CD4-positive, alpha-beta T cell treated with Interleukin-4 for 1 hour (primary cell): ENCODE results near the gene HHATL.

Experiments used
- DNase-seq, 2 donors: peaks; one replicate each; pipeline ENCODE4 v3.0.0-alpha.2; 2020 to 2022

The HHATL gene

DNA sequence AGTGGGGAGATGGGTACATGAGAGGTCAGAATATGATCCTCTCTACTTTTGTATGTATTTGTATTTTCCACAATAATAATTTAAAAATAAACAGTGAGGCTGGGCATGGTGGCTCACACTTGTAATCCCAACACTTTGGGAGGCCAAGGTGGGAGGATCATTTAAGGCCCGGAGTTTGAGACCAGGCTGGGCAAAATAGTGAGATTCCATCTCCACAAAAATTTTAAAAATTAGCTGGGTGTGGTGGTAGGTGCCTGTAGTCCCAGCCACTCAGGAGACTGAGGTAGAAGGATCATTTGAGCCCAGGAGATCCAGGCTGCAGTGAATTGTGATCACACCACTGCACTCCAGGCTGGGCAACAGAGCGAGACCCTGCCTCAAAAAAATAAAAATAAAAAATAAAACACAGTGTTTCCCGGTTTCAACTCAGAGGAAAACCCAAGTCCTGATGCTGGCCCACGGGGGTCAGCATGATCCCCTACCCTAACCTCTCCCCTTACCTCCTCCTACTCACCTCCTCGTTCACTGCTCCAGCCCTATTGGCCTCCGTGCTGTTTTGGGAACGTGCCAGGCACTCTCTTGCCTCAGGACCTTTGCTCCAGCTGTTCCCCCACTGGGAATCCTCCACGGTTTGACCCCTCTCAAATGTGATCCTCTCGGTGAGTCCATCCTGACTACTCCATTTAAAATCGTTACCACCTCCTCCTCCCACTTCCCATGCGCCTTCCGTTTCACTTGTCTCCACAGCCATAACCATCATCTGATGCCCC, 20.1 kb downstream of the HHATL start:
- DNase-seq = no peak

DNA sequence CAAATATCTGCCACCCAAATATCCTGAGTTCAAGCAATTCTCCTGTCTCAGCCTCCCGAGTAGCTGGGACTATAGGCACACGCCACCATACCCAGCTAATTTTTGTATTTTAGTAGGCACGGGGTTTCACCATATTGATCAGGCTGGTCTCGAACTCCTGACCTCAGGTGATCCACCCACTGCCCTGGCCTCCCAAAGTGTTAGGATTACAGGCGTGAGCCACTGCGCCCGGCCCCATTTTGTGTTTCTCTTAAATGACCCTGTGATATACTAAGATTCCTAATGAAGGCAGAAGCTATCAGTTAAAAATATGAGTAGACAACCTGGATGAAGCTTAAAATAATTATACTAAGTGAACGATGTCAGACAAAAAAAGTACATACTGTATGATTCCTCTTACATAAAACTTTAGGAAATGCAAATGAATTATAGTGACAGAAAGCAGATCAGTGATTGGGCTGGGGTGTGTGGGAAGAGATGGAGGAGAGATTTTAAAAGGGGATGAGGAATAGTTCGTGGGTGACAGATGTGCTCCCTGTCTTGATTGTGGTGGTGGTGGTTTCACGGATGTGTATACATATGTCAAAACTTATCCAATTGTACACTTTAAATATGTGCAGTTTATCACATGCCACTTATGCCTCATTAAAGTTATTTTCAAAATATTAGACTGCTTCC, 21.1 kb downstream of the HHATL start:
- no peak for DNase-seq

DNA sequence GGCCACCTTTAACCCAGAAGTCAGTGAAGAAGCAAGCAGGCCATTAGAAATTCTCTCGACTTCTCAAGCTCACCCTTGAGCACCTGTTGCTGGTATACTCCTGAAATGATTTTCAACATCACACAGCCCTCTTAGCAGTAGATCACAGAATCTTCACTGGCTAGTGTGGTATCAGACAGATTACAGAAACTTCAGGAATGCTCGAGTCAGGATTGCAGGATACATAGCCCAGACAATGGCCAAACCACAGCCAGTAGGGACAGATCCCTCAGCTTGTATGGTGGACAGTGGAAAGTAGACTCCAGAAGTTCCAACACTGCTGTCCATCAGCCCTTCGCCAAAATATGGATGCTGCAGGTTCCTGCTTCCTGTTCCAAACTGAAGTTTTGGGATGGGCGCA, 21.8 kb downstream of the HHATL start:
- no peak for DNase-seq

DNA sequence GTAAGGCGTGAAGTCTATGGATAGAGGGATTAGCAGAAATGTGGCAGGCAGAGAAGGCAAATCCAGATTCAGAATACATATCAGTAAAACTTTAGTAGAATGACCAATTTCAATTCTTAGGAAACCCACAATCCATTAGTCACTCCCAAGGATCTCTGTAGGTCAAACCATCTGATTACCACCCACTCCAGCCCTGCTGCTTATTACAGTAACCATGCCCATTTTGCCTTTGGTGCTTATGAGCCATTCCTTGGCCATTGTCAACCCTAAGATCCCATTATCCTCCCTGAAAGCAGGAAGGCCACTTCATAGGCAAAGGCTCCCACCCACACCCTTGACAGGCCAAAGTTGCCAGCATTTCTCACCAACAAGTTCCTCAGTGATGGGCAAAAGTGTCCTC, 22.3 kb downstream of the HHATL start:
- DNase-seq = no peak

DNA sequence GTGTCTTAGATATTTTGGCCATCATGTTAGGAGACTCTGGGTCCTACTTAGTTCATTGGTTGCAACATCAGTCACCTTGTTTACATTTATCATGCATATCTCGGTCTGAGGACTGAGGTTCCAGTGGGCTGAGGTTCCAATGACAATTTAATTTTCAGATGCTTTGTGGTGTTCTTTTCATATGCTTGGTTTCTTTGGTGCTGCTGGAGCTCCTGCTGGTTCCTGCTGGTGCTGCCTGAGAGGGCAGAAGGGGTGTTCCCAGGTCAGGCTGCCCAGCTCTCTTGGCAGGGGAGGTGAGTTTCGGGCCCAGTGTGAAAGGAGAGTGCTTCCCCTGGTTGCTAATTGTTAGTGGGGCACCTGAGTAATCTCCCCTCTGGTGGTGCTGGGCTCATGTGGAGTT, 24.2 kb downstream of the HHATL start:
- DNase-seq = no peak

DNA sequence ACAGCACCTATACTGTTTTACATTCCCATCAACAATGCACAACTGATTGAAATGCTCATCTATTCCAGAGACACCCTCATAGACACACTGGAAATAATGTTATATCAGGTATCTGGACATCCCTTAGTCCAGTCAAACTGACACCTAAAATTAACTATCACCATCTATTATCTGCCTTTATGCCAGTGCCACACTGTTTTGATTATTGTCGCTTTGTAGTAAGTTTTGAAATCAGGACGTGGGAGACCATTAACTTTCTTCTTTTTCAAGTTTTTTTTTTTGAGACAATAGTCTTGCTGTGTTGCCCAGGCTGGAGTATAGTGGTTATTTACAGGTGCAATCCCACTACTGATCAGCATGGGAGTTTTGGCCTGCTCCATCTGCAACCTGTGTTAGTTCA, 26.7 kb downstream of the HHATL start:
- no peak for DNase-seq

DNA sequence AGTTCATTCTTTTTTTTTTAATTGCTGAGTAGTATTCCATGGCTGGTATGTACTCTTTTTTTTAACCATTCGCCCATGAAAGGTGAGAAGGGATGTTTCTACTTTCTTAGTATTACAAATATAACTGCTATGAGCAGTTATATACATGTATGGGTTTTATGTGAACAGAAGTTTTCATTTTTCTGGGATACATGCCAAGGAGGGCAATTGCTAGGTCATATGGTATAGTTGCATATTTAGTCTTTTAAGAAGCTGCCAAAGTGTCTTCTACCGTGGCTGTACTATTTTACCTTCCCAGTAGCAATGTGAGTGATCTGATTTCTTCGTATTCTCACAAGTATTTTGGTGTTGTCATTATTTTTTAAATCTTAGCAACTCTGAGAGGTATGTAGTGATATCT, 28.5 kb downstream of the HHATL start:
- DNase-seq = no peak

DNA sequence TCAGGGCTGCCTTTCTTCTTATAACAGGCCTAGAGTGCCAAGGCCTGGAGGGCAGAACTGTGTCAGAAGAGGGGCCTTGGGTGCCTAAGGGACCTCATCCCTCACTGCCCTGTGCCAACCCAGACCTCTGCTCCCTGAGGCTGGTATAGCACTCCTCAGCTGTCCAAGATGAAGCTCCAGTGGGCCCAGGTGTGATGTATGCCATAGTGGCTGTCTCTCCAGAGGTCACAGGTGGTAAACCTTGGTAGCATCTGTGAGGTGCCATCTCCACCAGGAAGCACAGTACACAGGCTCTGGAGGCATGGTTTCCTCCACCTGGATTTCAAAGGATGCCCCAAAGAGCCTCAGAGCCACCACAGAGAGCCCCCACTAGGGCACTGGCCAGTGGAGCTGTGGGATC, 29.5 kb downstream of the HHATL start:
- no peak for DNase-seq

DNA sequence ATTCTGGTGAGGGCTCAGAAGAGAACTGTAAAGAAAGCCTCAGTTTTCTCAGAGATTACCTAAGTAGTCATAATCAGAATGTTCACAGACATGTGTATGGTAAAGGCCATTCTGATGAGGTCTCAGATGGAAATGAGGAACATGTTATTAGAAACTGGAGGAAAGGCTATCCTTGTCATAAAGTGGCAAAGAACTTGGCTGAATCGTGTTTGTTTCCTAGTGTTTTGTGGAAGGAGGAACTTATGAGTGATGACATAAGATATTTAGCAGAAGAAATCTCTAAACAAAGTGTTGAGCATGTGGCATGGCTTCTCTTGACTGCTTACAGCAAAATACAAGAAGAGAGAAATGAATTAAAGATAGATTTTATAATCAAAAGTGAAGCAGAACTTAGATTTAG, 30.1 kb downstream of the HHATL start:
- no peak for DNase-seq

DNA sequence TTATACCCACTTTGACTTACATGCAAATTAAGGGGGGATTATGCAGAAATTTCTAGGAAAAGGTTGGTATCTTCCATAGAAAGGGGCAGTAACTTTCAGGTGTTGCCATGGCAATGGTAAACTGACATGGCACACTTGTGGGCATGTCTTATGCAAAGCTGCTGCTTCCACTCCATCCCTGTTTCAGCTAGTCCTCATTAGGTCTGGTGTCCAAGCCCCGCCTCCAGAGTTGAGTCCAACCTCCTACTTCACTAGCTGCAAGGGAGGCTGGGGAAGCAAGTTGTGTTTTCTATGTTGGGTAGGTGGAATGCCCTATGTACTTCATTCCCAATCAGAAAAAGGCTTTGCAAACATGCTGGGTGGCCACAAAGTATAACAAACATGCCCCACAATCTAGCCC, 31.9 kb downstream of the HHATL start:
- no peak for DNase-seq

DNA sequence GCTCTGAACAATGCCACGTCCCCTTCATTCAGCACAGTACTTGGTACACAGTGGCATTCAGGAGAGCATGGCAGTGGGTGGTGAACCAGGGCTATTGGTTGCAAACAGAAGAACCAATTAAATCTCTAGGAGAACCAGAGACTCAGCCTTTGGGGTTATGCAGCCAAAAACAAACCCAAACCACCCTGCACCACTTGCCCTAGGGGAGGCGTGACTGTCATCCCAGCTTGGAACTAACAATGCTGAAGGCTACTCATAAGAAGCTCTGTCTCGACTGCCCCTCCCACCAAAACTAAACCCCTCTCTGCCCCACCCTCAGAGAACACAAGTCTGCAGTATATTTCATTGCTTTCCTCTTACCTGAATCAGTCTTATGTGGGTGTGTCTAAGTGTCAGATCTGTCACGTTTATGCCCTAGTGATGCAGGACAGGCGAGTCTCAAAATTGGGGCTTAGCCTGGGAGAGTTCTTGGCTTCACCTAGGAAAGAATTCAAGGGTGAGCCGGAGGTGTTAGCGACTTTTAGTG, 32.5 kb downstream of the HHATL start:
- no peak for DNase-seq

DNA sequence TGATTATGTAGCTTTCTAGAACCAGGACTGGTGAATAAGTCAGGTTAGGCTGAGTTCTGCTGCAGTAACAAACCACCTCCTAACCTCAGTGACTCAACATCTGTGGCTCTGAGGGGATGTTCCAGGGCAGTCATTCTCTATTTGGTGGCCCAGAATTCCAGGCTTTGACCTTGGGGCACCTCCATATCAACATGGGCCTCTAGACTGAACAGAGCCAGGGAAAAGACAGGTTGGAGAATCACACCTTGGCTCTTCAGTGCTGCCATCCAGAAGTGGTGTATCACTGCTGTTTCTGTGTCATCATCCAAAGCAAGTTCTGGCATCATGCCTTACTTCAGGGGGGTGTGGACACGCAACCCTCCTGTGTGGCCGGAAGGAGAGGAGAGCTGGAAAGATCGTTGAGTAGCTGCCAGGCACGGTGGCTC, 33.8 kb downstream of the HHATL start:
- DNase-seq = no peak

DNA sequence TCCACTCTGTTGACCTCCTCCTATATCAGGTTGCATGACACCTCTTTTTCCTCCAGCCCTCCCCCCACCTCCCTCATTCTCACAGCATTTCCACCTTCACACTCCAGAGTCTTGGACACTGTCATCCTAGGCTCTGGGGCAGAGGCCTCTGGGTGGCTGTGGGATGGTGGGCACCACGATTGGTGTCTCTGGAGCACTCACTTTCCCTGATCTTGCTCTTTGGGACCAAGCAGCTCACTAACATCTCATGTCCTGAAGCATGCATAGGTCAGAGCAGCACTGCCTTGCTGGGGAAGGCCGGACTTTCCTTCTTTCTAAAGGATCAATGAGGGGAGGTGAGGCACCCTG, 34.2 kb downstream of the HHATL start:
- DNase-seq = no peak

DNA sequence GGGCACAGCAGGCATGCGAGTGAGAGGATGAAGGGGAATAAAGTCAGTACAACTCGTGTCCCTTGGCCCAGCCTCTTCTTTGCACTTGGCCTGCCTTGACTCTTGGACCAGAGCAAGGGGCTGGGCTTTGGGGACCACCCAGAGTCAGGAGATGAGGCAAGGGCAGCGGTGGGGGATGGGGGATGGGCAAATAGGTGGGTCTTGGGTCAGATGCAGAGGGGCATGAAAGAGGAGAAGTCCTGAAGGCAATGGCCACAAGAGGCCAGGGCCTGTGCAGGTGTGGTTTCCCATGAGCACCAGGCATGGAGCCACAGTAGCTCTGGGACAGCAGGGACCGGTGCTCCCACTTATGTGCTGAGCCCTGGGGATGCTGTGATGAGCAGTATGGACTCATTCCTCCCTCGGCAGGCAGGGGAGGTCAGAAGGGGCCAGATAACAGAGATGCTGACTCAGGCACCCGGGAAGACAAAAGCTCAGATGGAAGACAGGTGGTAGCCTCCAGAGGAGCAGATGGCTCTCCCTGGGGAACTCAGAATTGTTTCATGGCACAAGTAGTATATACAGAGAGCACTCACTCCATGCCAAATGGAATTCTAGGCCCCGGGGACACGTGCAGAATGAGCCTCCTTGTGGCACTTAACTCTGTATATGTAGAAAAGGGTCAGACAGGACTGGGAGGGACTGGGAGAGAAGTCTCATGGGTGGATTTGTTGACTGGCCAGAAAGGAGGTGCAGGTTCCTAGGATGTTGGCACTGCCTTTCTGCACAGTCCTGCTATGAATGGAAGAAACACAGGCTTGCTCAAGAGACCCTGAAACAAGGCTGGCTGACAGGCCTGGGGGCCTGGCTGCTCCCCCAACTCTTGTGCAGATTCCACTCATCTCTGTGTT, 34.8 kb downstream of the HHATL start:
- no peak for DNase-seq

DNA sequence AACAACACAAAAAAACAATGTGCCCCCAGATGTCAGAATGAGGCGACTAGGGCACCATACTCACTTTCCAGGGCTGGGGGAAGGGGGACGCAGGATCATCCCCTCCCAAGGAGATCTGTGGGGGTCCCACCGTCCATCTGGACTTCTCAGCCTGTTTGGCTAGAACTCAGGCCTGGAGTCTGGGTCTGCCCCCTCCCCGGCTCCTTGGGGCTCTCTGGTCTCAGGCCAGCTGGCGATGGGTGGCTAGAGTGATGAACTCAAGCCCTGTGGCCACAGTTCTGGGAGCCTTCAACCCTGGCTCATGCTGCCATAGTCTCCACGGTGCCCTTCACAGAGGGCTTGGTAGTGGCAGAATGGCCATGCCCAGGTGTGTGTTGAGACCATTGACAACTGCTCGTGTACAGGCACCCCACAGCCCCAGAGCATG, 35.5 kb downstream of the HHATL start:
- DNase-seq = no peak

DNA sequence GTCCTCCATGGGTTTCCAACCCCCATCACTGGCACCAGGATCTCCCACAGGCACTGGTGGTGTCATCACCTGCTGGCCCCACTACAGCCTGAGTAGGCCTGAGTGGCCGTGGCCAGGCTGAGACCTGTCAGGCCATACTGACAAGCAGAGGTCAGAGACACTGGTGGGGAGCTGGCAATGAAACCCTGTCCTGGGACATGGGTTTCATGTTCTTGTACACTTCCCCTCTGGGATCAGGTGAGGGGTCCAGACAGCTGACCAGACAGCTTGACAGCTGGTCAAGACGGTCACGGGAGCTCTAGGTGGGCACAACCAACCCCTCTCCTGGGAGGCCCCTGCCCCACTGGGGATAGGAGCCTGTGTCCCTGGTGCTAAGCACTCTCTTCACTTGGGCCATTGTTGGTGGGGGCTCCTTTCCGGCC, 36.0 kb downstream of the HHATL start:
- DNase-seq = no peak

DNA sequence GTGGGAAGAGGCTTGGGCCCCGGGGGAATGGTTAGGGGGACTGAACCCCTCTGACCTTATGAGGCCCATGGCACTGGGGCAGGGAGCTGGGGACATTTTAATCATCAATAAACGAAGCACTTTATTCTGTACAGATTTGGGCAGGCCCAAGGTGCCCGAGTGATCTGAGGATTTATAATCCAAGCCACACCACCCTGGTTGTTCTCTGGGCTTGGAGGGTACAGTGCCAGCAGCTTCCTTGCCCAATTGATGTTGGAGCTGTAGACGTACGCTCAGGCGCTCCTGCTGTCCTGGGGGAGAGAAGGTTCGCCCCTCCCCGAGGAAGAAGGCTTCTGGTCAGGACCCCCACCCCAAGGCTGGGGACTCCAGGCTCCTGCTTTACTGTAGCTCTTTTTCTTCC, 36.6 kb downstream of the HHATL start:
- DNase-seq = no peak

DNA sequence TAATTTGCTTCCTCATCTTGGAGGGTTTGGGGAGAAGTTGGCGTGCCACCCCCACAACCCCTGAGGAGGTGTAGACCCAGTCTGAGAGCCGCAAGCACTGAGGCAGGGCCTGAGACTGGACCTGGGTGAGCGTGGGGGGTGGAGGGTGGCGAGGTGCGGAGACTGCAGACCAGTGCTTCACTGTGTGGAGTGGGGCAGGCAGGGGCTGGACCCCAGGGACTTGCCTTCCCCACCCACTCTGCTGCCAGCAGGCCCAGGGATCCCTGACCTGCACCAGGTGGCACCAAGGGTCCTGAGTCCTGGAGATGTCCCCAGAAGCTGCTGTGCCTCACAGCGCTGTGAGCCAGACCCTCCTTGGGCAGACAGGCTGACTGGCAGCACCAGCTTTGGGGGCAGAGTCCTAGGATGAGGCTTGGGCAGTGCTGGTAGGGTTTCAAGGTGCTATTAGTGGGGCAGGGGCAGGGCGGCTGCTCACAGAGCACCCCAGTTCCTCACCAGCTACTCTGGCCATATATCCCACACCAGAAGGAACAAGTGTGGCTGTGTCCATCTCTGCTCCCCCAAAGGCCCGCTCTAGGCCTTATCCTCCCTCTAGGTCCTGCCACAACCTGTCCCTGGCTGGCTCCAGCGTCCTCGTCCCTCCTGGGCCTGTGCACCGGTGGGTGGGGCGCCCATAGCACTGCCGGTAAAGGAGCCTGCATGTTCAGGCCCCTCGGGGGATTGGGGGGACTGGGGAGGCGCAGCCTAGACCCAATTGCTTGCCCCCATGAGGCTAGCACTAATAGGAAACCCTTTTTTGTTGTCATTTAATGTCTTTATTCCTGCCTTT, 37.3 kb downstream of the HHATL start:
- DNase-seq = no peak

DNA sequence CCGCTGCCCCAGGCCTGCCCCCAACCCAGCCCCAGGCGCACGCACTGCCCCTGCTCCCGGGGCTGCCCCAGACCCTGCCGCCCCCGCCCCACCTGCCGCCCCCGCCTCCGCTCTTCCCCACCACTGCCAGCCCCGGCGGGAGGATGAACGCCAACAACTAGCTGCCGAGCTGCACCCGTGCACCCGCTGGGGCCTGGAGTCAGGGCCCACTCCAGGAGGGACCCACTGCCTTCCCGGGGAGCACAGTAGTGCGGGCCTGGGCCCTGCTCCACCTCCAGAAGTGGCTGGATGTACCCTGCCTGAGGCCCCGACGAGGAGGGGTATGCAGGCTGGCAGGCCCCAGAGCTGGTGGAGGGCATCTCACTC, 38.2 kb downstream of the HHATL start:
- no peak for DNase-seq

DNA sequence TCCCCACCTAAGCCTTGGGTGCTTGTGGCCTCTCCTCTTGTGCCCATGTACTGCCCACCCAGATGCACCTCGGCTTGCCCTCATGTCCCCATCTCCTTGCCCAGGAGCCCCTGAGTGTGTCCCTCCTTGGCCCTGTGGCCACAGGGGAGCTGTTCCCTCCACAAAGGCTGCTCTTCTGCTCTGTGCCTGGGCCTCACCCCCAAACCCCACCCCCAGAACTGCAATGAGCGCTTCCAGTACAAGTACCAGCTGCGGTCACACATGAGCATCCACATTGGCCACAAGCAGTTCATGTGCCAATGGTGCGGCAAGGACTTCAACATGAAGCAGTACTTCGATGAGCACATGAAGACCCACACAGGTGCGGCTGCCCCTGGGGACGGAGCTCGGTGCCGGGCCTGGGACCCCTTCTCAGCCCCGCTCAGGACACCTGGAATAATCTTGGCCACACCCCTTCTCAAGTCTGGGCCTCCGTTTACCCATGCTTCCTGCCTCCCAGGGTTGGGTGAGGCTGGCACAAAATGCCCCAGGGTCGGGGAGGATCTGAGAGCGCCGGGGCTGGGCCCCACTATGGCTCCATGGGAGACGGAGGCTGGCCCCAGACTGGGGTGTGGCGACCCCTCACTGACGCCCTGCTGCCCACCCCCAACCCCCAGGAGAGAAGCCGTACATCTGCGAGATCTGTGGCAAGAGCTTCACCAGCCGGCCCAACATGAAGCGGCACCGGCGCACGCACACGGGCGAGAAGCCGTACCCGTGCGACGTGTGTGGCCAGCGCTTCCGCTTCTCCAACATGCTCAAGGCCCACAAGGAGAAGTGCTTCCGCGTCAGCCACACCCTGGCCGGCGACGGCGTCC, 38.8 kb downstream of the HHATL start:
- DNase-seq = peak in 1 of 2 donors; percentile 47

DNA sequence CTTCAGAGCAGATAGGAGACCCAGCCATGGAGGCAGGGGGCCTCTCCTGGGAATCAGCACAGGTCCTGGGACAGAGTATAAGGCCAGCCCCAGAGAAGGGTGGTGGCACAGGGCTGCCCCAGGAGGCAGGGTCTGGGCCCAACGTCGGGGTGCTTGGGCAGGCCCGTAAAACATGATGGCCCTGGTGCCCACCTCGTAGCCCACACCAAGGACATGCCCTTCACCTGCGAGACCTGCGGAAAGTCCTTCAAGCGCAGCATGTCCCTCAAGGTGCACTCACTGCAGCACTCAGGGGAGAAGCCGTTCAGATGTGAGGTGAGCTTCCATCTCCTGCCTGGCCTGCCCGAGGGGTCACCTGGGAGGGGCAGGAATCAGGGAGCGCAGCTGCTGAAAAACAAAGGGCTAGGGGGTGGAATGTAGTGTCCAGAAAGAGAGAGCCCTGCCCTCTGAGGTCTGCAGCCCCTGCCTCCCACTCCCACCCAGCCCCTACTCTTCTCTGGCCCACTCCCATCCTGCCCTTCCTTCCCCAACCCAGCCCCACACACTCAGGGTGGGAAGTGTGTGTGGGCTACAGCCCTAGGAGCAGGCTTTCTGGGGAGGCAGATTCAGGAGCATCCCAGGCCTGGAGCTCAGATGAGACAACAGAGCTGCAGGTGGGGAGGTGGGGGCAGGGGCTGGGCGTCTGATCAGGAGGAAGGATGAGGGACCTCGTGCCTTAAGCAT, 39.6 kb downstream of the HHATL start:
- DNase-seq = no peak
